ENCODE measurements around the gene TARS3. TPM values are rescaled to one million over a fixed set of nuclear protein-coding genes. Genes with fewer than 3 reads are reported as not detected.
"Not testable (repeated sequence)": the region's sequence is repeated elsewhere in the genome, so short reads cannot be mapped to it uniquely, and the experiment has no call there.

The TARS3 gene
- total and polyA plus RNA-seq, 2 experiments from 2014 or later: 9.7 to 28.5 TPM

DNA sequence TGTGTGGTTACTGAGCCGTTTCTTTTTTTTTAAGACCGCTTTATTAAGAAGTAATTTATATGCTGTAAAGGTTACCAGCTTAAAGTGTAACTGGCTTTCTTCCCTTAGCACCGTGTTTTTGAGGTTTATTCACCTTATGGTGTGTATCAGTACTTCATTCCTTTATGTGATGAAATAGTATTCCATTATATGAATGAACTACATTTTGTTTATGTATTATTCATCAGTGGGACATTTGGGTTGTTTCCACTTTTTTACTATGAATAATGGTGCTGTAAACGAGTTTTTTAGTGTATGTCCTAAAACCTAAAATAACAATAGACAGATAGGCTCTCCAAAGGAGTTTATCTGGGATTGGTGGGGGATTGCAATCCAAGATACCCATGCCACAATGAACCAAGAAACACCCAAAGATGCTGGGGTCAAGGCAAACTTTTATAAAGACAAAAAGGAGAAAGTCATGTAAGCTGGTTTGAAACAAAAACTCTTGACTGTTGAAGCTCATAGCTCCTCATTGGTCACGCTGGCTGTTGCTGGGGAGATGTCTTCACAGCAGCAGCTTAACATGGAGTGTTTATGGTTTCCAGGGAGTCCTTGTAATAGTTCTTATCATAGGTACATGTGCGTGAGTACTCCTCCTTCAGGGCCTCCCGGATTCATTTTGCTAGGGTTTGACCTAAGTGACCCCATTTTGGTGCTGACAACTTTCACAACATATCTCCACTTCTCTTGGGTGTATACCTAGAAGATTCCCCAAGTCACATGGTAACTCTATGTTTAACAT lies 88.1 kb downstream of the TARS3 start:
- H3K79me2 ChIP-seq: peaks cover 5% of the 10 kb centered on the region
- DNase-seq (ENCODE audit: low spot score): no peak
- TF ChIP-seq EZH2phosphoT487 (IDR thresholded peaks at IDR 0.05; ENCODE audit: low read depth, severe bottlenecking, unreplicated experiment): no peak
- no peak for TF ChIP-seq EZH2 (IDR thresholded peaks at IDR 0.05; ENCODE audit: borderline replicate concordance)
- TF ChIP-seq, protein P1, sequence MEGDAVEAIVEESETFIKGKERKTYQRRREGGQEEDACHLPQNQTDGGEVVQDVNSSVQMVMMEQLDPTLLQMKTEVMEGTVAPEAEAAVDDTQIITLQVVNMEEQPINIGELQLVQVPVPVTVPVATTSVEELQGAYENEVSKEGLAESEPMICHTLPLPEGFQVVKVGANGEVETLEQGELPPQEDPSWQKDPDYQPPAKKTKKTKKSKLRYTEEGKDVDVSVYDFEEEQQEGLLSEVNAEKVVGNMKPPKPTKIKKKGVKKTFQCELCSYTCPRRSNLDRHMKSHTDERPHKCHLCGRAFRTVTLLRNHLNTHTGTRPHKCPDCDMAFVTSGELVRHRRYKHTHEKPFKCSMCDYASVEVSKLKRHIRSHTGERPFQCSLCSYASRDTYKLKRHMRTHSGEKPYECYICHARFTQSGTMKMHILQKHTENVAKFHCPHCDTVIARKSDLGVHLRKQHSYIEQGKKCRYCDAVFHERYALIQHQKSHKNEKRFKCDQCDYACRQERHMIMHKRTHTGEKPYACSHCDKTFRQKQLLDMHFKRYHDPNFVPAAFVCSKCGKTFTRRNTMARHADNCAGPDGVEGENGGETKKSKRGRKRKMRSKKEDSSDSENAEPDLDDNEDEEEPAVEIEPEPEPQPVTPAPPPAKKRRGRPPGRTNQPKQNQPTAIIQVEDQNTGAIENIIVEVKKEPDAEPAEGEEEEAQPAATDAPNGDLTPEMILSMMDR (IDR thresholded peaks at IDR 0.05; ENCODE audit: poor library complexity): no peak
- no peaks in the 10 kb centered on the region for H3K27me3 ChIP-seq
- no peak overlapping the region for H3K27ac ChIP-seq
- H3K36me3 ChIP-seq (replicated peaks; ENCODE audit: insufficient read depth, low read depth): no peaks in the 10 kb centered on the region
- WGBS (ENCODE audit: low lambda C conversion rate, missing lambda C conversion rate): 80% methylated on average over 7 of the region's 7 CpGs
- peaks cover 4% of the 10 kb centered on the region for H3K4me1 ChIP-seq (ENCODE audit: insufficient read depth)
- no peaks in the 10 kb centered on the region for H3K9me2 ChIP-seq (replicated peaks; ENCODE audit: insufficient read depth)
- H3K9me3 ChIP-seq (ENCODE audit: low read depth): no peaks in the 10 kb centered on the region
- no peaks in the 10 kb centered on the region for H4K20me1 ChIP-seq (ENCODE audit: insufficient read depth, poor library complexity, severe bottlenecking)
- H3K4me3 ChIP-seq: no peak overlapping the region
- no peak overlapping the region for H2AFZ ChIP-seq
- H3K4me2 ChIP-seq: no peak overlapping the region

DNA sequence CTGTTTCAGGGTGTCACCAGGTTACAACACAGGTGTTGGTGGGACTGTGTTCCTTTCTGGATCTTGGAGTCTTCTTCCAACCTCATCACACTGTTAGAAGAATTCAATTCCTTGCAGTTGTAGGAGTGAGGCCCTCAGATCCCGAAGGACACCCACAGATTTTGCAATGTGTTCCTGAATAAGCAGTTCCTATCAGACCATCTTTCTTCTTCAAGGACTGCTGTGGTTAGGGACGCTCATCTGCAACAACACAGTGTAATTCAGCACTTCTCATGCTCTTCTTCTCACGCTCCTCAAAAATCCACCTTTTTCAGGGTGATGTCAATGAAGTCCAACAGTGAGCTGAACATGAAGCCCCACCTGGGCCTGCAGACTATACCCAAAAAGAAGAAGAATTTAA lies 90.9 kb downstream of the TARS3 start:
- Histone ChIP-seq H3K27me3 (no peaks in the 10 kb centered on the region), H3K9me3 (ENCODE audit: low read depth) (no peaks in the 10 kb centered on the region), H3K4me2 (no peak overlapping the region), H3K79me2 (no peaks in the 10 kb centered on the region), H3K36me3 (replicated peaks; ENCODE audit: insufficient read depth, low read depth) (no peaks in the 10 kb centered on the region), H3K4me3 (no peak overlapping the region), H3K27ac (no peak overlapping the region), H4K20me1 (ENCODE audit: insufficient read depth, poor library complexity, severe bottlenecking) (no peaks in the 10 kb centered on the region), H3K9me2 (replicated peaks; ENCODE audit: insufficient read depth) (no peaks in the 10 kb centered on the region), H3K4me1 (ENCODE audit: insufficient read depth) (peaks cover 4% of the 10 kb centered on the region), H2AFZ (no peak overlapping the region)
- 90% methylated on average over 3 of the region's 3 CpGs for WGBS (ENCODE audit: low lambda C conversion rate, missing lambda C conversion rate)
- DNase-seq (ENCODE audit: low spot score): no peak
- TF ChIP-seq, protein P1 (IDR thresholded peaks at IDR 0.05; ENCODE audit: poor library complexity): no peak
- TF ChIP-seq EZH2 (IDR thresholded peaks at IDR 0.05; ENCODE audit: borderline replicate concordance) (no peak), EZH2phosphoT487 (IDR thresholded peaks at IDR 0.05; ENCODE audit: low read depth, severe bottlenecking, unreplicated experiment) (no peak)

DNA sequence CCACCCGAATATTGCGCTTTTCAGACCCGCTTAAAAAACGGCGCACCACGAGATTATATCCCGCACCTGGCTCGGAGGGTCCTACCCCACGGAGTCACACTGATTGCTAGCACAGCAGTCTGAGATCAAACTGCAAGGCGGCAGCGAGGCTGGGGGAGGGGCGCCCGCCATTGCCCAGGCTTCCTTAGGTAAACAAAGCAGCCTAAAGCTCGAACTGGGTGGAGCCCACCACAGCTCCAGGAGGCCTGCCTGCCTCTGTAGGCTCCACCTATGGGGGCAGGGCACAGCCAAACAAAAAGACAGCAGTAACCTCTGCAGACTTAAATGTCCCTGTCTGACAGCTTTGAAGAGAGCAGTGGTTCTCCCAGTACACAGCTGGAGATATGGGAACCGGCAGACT lies 97.5 kb downstream of the TARS3 start:
- H4K20me1 ChIP-seq (ENCODE audit: insufficient read depth, poor library complexity, severe bottlenecking); H3K27ac ChIP-seq; H3K79me2 ChIP-seq; H3K4me3 ChIP-seq; DNase-seq (ENCODE audit: low spot score); H3K4me1 ChIP-seq (ENCODE audit: insufficient read depth); H3K9me3 ChIP-seq (ENCODE audit: low read depth); H3K9me2 ChIP-seq (replicated peaks; ENCODE audit: insufficient read depth); H3K27me3 ChIP-seq; H3K4me2 ChIP-seq; H2AFZ ChIP-seq; H3K36me3 ChIP-seq (replicated peaks; ENCODE audit: insufficient read depth, low read depth): not testable (repeated sequence)
- WGBS (ENCODE audit: low lambda C conversion rate, missing lambda C conversion rate): 77% methylated on average over 15 of the region's 15 CpGs

DNA sequence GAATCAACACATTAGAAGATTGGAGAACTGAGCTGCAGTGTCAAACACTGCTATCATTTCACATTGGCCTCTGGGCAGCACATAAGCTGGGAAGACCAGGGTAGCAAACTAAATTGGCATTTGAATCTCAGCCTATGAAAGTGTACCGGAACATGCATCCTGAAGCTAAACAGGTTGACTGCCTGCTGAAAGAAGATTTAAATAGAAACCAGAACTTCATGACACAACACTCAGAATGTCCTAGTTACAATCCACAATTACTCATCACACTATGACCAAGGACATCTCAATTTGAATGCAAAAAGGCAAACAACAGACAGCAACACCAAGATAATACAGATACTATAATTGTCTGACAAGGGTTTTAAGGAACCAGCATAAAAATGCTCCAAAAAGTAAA lies 98.3 kb downstream of the TARS3 start:
- DNase-seq (ENCODE audit: low spot score): no peak
- Histone ChIP-seq H3K4me2 (no peak overlapping the region), H2AFZ (no peak overlapping the region), H3K36me3 (replicated peaks; ENCODE audit: insufficient read depth, low read depth) (no peaks in the 10 kb centered on the region), H3K9me2 (replicated peaks; ENCODE audit: insufficient read depth) (no peaks in the 10 kb centered on the region), H3K79me2 (no peaks in the 10 kb centered on the region), H4K20me1 (ENCODE audit: insufficient read depth, poor library complexity, severe bottlenecking) (no peaks in the 10 kb centered on the region), H3K9me3 (ENCODE audit: low read depth) (no peaks in the 10 kb centered on the region), H3K27ac (no peak overlapping the region), H3K4me3 (no peak overlapping the region), H3K27me3 (no peaks in the 10 kb centered on the region), H3K4me1 (ENCODE audit: insufficient read depth) (no peaks in the 10 kb centered on the region)
- 67% methylated on average over 1 of the region's 1 CpG for WGBS (ENCODE audit: low lambda C conversion rate, missing lambda C conversion rate)
- TF ChIP-seq EZH2phosphoT487 (IDR thresholded peaks at IDR 0.05; ENCODE audit: low read depth, severe bottlenecking, unreplicated experiment): no peak
- TF ChIP-seq, protein P1 (IDR thresholded peaks at IDR 0.05; ENCODE audit: poor library complexity): no peak
- TF ChIP-seq EZH2 (IDR thresholded peaks at IDR 0.05; ENCODE audit: borderline replicate concordance): no peak

Measured in hepatocyte (in vitro differentiated cells).